Breast epithelium (tissue), 4 donors: ENCODE data around the gene PRG3. TPM values are rescaled to one million over a fixed set of nuclear protein-coding genes. Genes with fewer than 3 reads are reported as not detected.
A peak's percentile ranks its signal among the peaks of the same experiment; 100 is the strongest.

Source experiments
- DNase-seq, 2 donors: peaks; one replicate each; pipeline ENCODE4 v3.0.0-alpha.2; 2019; ENCODE audit warnings: low spot score in 2 of 2
- H3K27ac ChIP-seq, 2 donors: fragments of 200-600 bp; sonication (generic) in 1 of 2; one replicate each; pipeline ENCODE4 v1.5.1; 2016 to 2019; ENCODE audit warnings: mild to moderate bottlenecking in 1 of 2
- H3K27me3 ChIP-seq, 2 donors: fragments of 200-600 bp; sonication (generic) in 1 of 2; one replicate each; pipeline versions ENCODE4 v1.5.1 to v1.6.0; 2017 to 2019; ENCODE audit warnings: control low read depth in 1 of 2, mild to moderate bottlenecking in 1 of 2
- H3K36me3 ChIP-seq: fragments of 200-600 bp; one replicate; pipeline ENCODE4 v1.5.1; 2019
- H3K4me1 ChIP-seq, 2 donors: fragments of 200-600 bp; sonication (generic); one replicate each; pipeline ENCODE4 v1.5.1; 2016 to 2019; ENCODE audit warnings: control low read depth in 1 of 2
- H3K4me3 ChIP-seq, 3 donors: fragments of 200-600 bp; sonication (generic); 1 replicate in 2 of 3; 2 replicates in 1 of 3; pipeline ENCODE4 v1.5.1; 2016 to 2019; ENCODE audit warnings: mild to moderate bottlenecking in 3 of 3, moderate library complexity in 2 of 3
- H3K9me3 ChIP-seq, 2 donors: fragments of 200-600 bp; sonication (generic) in 1 of 2; one replicate each; pipeline ENCODE4 v1.5.1; 2016 to 2019; ENCODE audit warnings: control low read depth in 1 of 2
- CTCF ChIP-seq, 3 donors: fragments of 450-650 bp; IDR thresholded peaks; one replicate each; pipeline ENCODE4 v1.5.1; 2016 to 2017; ENCODE audit warnings: antibody characterized with exemption in 3 of 3, mild to moderate bottlenecking in 3 of 3, moderate library complexity in 3 of 3
- POLR2A ChIP-seq: fragments of 450-650 bp; IDR thresholded peaks from one replicate; pipeline ENCODE4 v1.6.1; 2016; ENCODE audit warnings: antibody characterized with exemption, mild to moderate bottlenecking, moderate library complexity
- POLR2AphosphoS5 ChIP-seq, 3 donors: sonication (generic); formaldehyde crosslinking; IDR thresholded peaks; one replicate each; pipeline ENCODE4 v1.6.1; 2017; ENCODE audit warnings: antibody characterized with exemption in 3 of 3
- intact Hi-C: fragments of 100-400 bp; cut with DNase I; formaldehyde crosslinking; loops from one replicate; pipeline ENCODE4 v1.15.1; 2023; ENCODE audit warnings: low total_unique reads
- total RNA-seq, 3 donors: library from RNA; depleted of rRNA; stranded (reverse); fragments of >200 nt; gene quantifications; one replicate each; pipeline ENCODE4 v1.1.0, GENCODE V29; 2016

PRG3 gene
- total RNA-seq, 3 donors from 2014 or later, result not detected

- intact Hi-C loops, result no loop called here
- no peak for DNase-seq
- peaks cover 9 to 16% of the 10 kb centered on the region in 2 donors for H3K4me1 ChIP-seq
- no peak for TF ChIP-seq CTCF (IDR thresholded peaks at IDR 0.05)
- no peak for TF ChIP-seq POLR2A
- TF ChIP-seq POLR2AphosphoS5 (IDR thresholded peaks at IDR 0.05), result no peak
- H3K27ac ChIP-seq, result peak overlapping the region in 1 of 2 donors; percentile 99
- no peaks in the 10 kb centered on the region for H3K36me3 ChIP-seq
- no peak overlapping the region for H3K4me3 ChIP-seq
- no peaks in the 10 kb centered on the region for H3K27me3 ChIP-seq
- H3K9me3 ChIP-seq, result no peaks in the 10 kb centered on the region
Observed at GRCh38 chr11:57422669-57423068, 41.7 kb upstream of the PRG3 start.

GRCh38 chr11:57421805-57422204, 40.9 kb upstream of the PRG3 start:
- Histone ChIP-seq H3K36me3 (no peaks in the 10 kb centered on the region), H3K4me1 (peaks cover 8 to 16% of the 10 kb centered on the region in 2 donors), H3K27ac (no peak overlapping the region), H3K9me3 (no peaks in the 10 kb centered on the region), H3K4me3 (no peak overlapping the region), H3K27me3 (no peaks in the 10 kb centered on the region)
- DNase-seq, result no peak
- intact Hi-C loops, result no loop called here
- no peak for TF ChIP-seq CTCF (IDR thresholded peaks at IDR 0.05)

GRCh38 chr11:57421066-57421465, 40.1 kb upstream of the PRG3 start:
- Histone ChIP-seq H3K9me3 (no peaks in the 10 kb centered on the region), H3K4me3 (no peak overlapping the region), H3K27me3 (no peaks in the 10 kb centered on the region), H3K27ac (no peak overlapping the region), H3K4me1 (peaks cover 3 to 13% of the 10 kb centered on the region in 2 donors), H3K36me3 (peaks cover 7% of the 10 kb centered on the region)
- DNase-seq, result no peak
- intact Hi-C loops, result no loop called here
- TF ChIP-seq POLR2AphosphoS5 (IDR thresholded peaks at IDR 0.05) (no peak), POLR2A (no peak), CTCF (IDR thresholded peaks at IDR 0.05) (no peak)

GRCh38 chr11:57419146-57419545, 38.2 kb upstream of the PRG3 start:
- Histone ChIP-seq H3K27me3 (no peaks in the 10 kb centered on the region), H3K36me3 (peaks cover 21% of the 10 kb centered on the region), H3K27ac (no peak overlapping the region), H3K4me1 (no peaks in the 10 kb centered on the region), H3K4me3 (no peak overlapping the region), H3K9me3 (no peaks in the 10 kb centered on the region)
- no peak for DNase-seq
- intact Hi-C loops, result no loop called here
- TF ChIP-seq POLR2AphosphoS5 (IDR thresholded peaks at IDR 0.05), result no peak

GRCh38 chr11:57418131-57418530, 37.2 kb upstream of the PRG3 start:
- H3K4me3 ChIP-seq, result no peak overlapping the region
- H3K27ac ChIP-seq, result peak overlapping the region in 1 of 2 donors; percentile 1
- intact Hi-C loops, result no loop called here
- no peaks in the 10 kb centered on the region for H3K4me1 ChIP-seq
- no peaks in the 10 kb centered on the region for H3K27me3 ChIP-seq
- peaks cover 21% of the 10 kb centered on the region for H3K36me3 ChIP-seq
- TF ChIP-seq POLR2A (no peak), CTCF (IDR thresholded peaks at IDR 0.05) (no peak), POLR2AphosphoS5 (IDR thresholded peaks at IDR 0.05) (no peak)
- H3K9me3 ChIP-seq, result no peaks in the 10 kb centered on the region
- DNase-seq, result no peak

GRCh38 chr11:57417056-57417455, 36.1 kb upstream of the PRG3 start:
- H3K27me3 ChIP-seq, result no peaks in the 10 kb centered on the region
- no peak overlapping the region for H3K4me3 ChIP-seq
- H3K27ac ChIP-seq, result peak overlapping the region; percentile 42 to 61
- H3K36me3 ChIP-seq, result peaks cover 21% of the 10 kb centered on the region
- TF ChIP-seq POLR2A (no peak), CTCF (IDR thresholded peaks at IDR 0.05) (no peak), POLR2AphosphoS5 (IDR thresholded peaks at IDR 0.05) (peak in 1 of 3 donors; percentile 21)
- DNase-seq, result no peak
- intact Hi-C loops, result no loop called here
- no peaks in the 10 kb centered on the region for H3K9me3 ChIP-seq
- no peaks in the 10 kb centered on the region for H3K4me1 ChIP-seq
